ENCODE results near the gene LRRC34. TPM values are rescaled to one million over a fixed set of nuclear protein-coding genes. Genes with fewer than 3 reads are reported as not detected.

LRRC34 gene
- total and polyA plus RNA-seq, 10 of the 15 experiments (the other 5 are each of a cell fraction or from before 2014, with no cell fraction given), result 0.24 to 3.7 (median 1.7) TPM

- TF ChIP-seq MLLT1 (IDR thresholded peaks at IDR 0.05), result peak; percentile 68; the same call in 1 of the 2 replicates
- peak; percentile 56; the same call in 1 of the 2 replicates for TF ChIP-seq NFIC (IDR thresholded peaks at IDR 0.05; ENCODE audit: low read depth, low read length)
- peak; percentile 93 for TF ChIP-seq CBX5 (IDR thresholded peaks at IDR 0.05; ENCODE audit: low read depth)
- TF ChIP-seq EED (IDR thresholded peaks at IDR 0.05; ENCODE audit: low read depth), result peak; percentile 68
- TF ChIP-seq CREB1 (IDR thresholded peaks at IDR 0.05; ENCODE audit: low read depth), result peak; percentile 70; the same call in 1 of the 2 replicates
- peak; percentile 95 for TF ChIP-seq RUNX3 (IDR thresholded peaks at IDR 0.05; ENCODE audit: low read length)
- TF ChIP-seq SREBF2 (IDR thresholded peaks at IDR 0.05; ENCODE audit: low read length), result no peak
- TF ChIP-seq ZSCAN29 (IDR thresholded peaks at IDR 0.05), result no peak
- peak; percentile 88; the same call in 1 of the 2 replicates for TF ChIP-seq CBFB (IDR thresholded peaks at IDR 0.05; ENCODE audit: low read depth)
- TF ChIP-seq PAX5 (IDR thresholded peaks at IDR 0.05; ENCODE audit: borderline replicate concordance, low read depth, low read length), result peak; percentile 87
- peak; percentile 57; the same call in 2 of the 3 replicates for TF ChIP-seq POU2F2 (IDR thresholded peaks at IDR 0.05; ENCODE audit: borderline replicate concordance, low read depth, low read length)
- TF ChIP-seq DPF2 (IDR thresholded peaks at IDR 0.05), result peak; percentile 95
- no peak for TF ChIP-seq CEBPZ (IDR thresholded peaks at IDR 0.05; ENCODE audit: low read depth, low read length)
- TF ChIP-seq SKIL (IDR thresholded peaks at IDR 0.05; ENCODE audit: low read depth, poor library complexity, severe bottlenecking), result peak; percentile 80
- TF ChIP-seq EP300 (IDR thresholded peaks at IDR 0.05; ENCODE audit: borderline replicate concordance in 1 of 2, control insufficient read depth in 1 of 2, low read depth in 2 of 2, low read length in 2 of 2), result peak; percentile 62 to 84; a peak in 3 of 4 replicates
- peak; percentile 82 for TF ChIP-seq MAX (IDR thresholded peaks at IDR 0.05; ENCODE audit: low read depth, low read length)
- peak in 1 of 2 experiments; percentile 58; a peak in 1 of 4 replicates for TF ChIP-seq ETV6 (conservative IDR thresholded peaks at IDR 0.05 in 1 of 2, IDR thresholded peaks at IDR 0.05 in 1 of 2; ENCODE audit: borderline replicate concordance in 1 of 2, low read depth in 1 of 2)
- peak; percentile 85 for TF ChIP-seq CREM (IDR thresholded peaks at IDR 0.05; ENCODE audit: low read depth)
- no peak; the same call in 1 of the 2 replicates for TF ChIP-seq SMC3 (IDR thresholded peaks at IDR 0.05; ENCODE audit: borderline replicate concordance, low read length)
- peak; percentile 79 for TF ChIP-seq FOXM1 (IDR thresholded peaks at IDR 0.05; ENCODE audit: low read depth, low read length)
- no peak for TF ChIP-seq ZNF622 (IDR thresholded peaks at IDR 0.05)
- no peak for TF ChIP-seq SIX5 (IDR thresholded peaks at IDR 0.05; ENCODE audit: low read depth, low read length, severe bottlenecking)
- TF ChIP-seq POLR2AphosphoS5 (IDR thresholded peaks at IDR 0.05; ENCODE audit: low read length), result peak; percentile 71
- TF ChIP-seq RAD51 (IDR thresholded peaks at IDR 0.05), result peak; percentile 94
Observed at GRCh38 chr3:169813757-169814517, 1.2 kb upstream of the LRRC34 start (continued).
